Activated naive CD4-positive, alpha-beta T cell treated with anti-CD3 and anti-CD28 coated beads, Interleukin-2, amount 50 U/mL, for 16 hours (primary cell): ENCODE measurements around the gene CMTR1.
A peak's percentile ranks its signal among the peaks of the same experiment; 100 is the strongest.

Experiments used
- DNase-seq: peaks from one replicate; pipeline ENCODE4 v3.0.0-alpha.2; 2020

Gene CMTR1

GRCh38 chr6:37479266-37479854 lies 46.3 kb downstream of the CMTR1 start:
- no peak for DNase-seq

- DNase-seq, result no peak
These were observed 47.2 kb downstream of the CMTR1 start for GRCh38 chr6:37480118-37480736.

- no peak for DNase-seq
These were observed 48.0 kb downstream of the CMTR1 start for GRCh38 chr6:37480951-37481534.

DNA sequence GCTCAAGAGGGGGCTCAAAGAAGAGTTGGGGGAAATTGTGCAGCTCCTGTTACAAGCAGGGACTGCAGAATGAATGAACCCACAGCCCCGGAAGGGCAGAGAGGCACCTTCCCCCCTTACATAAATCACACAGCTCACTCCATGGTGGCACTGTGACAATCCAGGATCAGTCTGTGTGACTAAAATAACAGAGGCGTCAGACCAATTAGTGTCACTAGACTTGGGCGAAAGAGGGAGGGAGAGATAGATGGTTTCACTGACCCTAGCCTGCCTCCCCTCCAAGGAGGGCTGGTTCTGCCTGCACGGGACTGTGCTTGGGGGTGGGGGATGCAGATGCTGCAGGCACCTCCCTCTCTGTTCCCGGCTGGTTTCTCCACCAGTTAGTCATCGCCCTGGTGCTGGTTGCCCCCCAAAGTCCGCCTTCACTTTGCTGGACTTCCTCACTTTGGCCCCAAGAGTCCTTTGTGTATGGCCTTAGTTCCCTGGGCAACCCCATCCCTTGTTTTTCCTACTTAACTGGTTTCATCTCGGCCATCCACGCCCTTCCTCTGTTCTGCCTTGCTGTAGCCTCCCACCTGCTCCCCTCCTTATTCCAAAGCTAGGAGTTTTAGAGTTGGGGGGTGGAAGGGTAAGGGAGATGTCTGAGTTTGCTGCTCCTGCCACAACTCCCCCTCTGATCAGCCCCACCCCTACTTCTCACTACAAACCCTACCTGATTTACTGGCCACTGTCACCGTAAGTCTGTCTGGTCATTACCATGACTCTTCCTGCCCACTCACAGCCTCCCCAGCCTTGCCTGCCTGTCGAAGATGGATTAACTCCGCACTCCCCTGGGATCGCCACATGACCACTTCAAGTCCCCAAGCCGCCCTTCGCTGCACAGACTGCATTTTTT lies 48.9 kb downstream of the CMTR1 start:
- DNase-seq, result no peak

- DNase-seq, result no peak
These were observed 49.7 kb downstream of the CMTR1 start for GRCh38 chr6:37482606-37483251.

GRCh38 chr6:37483252-37483901 lies 50.4 kb downstream of the CMTR1 start:
- DNase-seq, result no peak

GRCh38 chr6:37483917-37484785 lies 51.1 kb downstream of the CMTR1 start:
- DNase-seq, result peak; percentile 77

DNA sequence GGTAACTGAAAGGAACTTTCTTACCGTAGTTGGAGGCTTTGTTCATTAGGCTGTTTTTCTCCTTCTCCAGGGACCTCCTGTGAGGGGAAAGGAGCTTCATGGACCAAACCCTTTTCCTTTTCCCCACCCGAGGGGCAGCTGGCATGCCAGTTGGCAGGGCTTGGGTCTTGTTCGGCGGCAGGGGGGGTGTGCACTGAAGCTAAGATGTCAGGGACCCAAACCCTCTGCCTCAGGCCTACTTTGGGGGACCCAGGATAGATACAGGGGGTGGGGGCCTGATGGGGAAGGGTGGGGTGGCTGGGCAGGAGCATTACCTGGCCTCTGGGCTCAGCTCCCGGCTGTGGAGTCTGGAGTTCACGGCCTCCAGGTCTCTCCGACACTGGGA lies 51.8 kb downstream of the CMTR1 start:
- DNase-seq, result no peak

DNA sequence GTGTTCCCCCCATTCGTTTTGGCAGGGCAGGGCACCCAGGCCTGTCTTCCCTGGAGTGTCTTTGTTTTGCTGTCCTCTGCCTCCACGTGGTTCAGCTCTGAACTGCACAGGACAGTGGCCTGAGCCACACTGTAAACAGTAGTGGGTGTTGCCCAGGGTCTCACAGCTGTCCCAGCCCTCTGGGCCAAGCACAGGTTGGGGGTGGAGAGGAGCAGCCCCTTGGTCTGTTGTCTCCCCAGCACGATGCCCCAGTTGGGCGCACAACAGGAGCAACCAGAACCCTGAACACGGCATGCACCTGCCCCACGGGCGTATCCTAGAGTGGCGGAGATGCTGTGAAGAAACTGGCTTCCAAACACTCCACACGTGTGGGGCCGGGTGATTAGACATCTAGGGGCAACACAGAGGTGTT lies 52.3 kb downstream of the CMTR1 start:
- no peak for DNase-seq

DNA sequence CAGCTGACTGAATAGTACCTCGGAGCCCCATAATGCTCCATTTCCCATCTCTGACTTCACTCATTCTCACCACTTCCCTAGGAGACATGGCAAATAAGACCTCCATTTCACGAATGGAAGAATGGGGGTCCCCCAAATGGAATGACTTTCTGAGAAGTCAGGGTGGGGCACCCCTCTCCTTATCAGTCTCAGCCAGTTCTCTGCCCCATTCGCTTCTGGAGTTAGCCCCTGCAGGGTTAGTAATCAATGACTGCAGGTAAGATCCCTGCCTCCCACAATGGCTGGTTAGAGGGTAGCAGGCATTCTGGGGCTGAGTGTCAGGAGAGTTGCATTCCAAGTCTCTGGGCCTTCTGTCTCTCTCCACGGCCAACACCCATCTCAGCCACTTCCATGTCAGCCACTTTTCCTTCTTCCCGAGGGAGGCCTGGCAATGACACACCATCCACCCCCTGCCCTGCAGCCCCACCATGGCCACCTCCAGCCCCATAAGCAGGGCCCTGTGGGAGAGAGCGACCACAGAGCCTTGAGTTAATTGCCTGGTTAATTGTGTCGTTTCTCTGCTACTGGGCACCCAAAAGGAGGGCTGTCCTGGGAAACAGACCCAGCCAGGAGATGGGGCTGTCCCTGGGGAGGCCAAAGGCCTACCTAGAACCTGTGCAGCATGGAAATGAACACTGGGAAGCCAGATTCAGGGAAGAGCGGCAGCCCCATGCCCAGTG lies 53.3 kb downstream of the CMTR1 start:
- no peak for DNase-seq

- no peak for DNase-seq
These were observed 54.8 kb downstream of the CMTR1 start for GRCh38 chr6:37487591-37488380.

DNA sequence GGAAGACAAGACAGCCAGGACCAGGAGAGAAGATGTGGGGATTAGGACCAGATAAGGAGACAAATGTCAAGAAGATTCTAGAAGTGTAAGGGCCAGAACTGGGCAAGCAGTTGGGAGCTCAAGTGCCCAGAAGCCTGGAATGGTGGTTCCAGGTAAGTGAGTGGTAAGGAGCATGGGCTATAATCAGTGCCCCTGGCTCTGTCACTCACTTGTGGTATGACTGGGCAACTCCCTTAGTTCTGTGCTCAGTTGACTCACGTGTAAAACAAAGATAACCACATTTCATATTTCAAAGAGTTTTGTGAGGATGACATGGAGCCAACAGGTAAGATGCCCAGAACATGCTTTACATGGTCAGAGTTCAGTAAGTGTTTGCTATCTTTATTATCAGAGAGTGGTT lies 55.5 kb downstream of the CMTR1 start:
- peak; percentile 35 for DNase-seq

- no peak for DNase-seq
These were observed 56.8 kb downstream of the CMTR1 start for GRCh38 chr6:37489697-37490336.

GRCh38 chr6:37490536-37491170 lies 57.6 kb downstream of the CMTR1 start:
- DNase-seq, result no peak

- no peak for DNase-seq
These were observed 58.3 kb downstream of the CMTR1 start for GRCh38 chr6:37491171-37491829.

GRCh38 chr6:37491830-37492208 lies 58.8 kb downstream of the CMTR1 start:
- DNase-seq, result no peak

- DNase-seq, result no peak
These were observed 59.4 kb downstream of the CMTR1 start for GRCh38 chr6:37492236-37492972.
